Small intestine (tissue), 7 donors: ENCODE data around the gene SEMA6B. TPM values are rescaled to one million over a fixed set of nuclear protein-coding genes. Genes with fewer than 3 reads are reported as not detected.

Source experiments
- DNase-seq, 2 donors: peaks; one replicate each; pipeline versions ENCODE4 v3.0.0 to v3.0.0-alpha.2; 2013
- FAIRE-seq: peaks from 2 replicates; lab custom pipeline; 2012; peaks lifted over from hg19 to GRCh38; lab: Jason Lieb, UNC
- H3K27ac ChIP-seq, 3 donors: one replicate each; pipeline ENCODE4 v1.5.1; 2013; ENCODE audit warnings: low read length in 2 of 3, mild to moderate bottlenecking in 2 of 3, control low read depth in 1 of 3, inconsistent platforms in 1 of 3, low read depth in 1 of 3, moderate library complexity in 1 of 3
- H3K27me3 ChIP-seq, 3 donors: one replicate each; pipeline ENCODE4 v1.6.1; 2013; ENCODE audit warnings: low read length in 3 of 3, inconsistent platforms in 1 of 3; ENCODE audit not compliant: control insufficient read depth in 3 of 3, insufficient read depth in 3 of 3
- H3K36me3 ChIP-seq, 3 donors: one replicate each; pipeline ENCODE4 v1.6.1; 2013; ENCODE audit warnings: low read length in 3 of 3, inconsistent platforms in 1 of 3, low read depth in 1 of 3, mild to moderate bottlenecking in 1 of 3, moderate library complexity in 1 of 3; ENCODE audit not compliant: control insufficient read depth in 3 of 3, insufficient read depth in 2 of 3
- H3K4me1 ChIP-seq, 3 donors: one replicate each; pipeline ENCODE4 v1.6.1; 2013; ENCODE audit warnings: low read length in 2 of 3, inconsistent platforms in 1 of 3, low read depth in 1 of 3, mild to moderate bottlenecking in 1 of 3, moderate library complexity in 1 of 3; ENCODE audit not compliant: control insufficient read depth in 3 of 3, insufficient read depth in 2 of 3
- H3K4me3 ChIP-seq, 3 donors: one replicate each; pipeline ENCODE4 v1.5.1; 2013; ENCODE audit warnings: low read length in 3 of 3, control low read depth in 1 of 3, inconsistent platforms in 1 of 3, low read depth in 1 of 3, mild to moderate bottlenecking in 1 of 3, moderate library complexity in 1 of 3
- H3K9me3 ChIP-seq, 2 donors: one replicate each; pipeline ENCODE4 v1.6.1; 2013; ENCODE audit warnings: low read depth in 1 of 2, low read length in 1 of 2; ENCODE audit not compliant: control insufficient read depth in 2 of 2, insufficient read depth in 1 of 2
- WGBS, 3 donors: extraction: QIAGEN DNeasy Blood & Tissue Kit; methylation state at CpG; one replicate each; pipeline ENCODE4 v1.1.7; 2013; 5-methylcytosine and 5-hydroxymethylcytosine counted together
- polyA plus RNA-seq, 4 donors: library from polyadenylated mRNA; stranded (reverse) in 3 of 4; unstranded in 1 of 4; fragments of 200-250 nt in 3 of 4; fragments of 120-200 nt in 1 of 4; gene quantifications; one replicate each; pipeline versions ENCODE4 v1.2.1 to v1.2.3, GENCODE V29; 2013
- donor health status: healthy with polysubstance abuse.
- donor health status: control.
- donor health status: control.
- donor health status: Bipolar disorder and iron deficiency.
- donor health status: healthy.

The SEMA6B gene
- polyA plus RNA-seq, 4 donors = 0.22 to 6.0 (median 2.0) TPM

DNA sequence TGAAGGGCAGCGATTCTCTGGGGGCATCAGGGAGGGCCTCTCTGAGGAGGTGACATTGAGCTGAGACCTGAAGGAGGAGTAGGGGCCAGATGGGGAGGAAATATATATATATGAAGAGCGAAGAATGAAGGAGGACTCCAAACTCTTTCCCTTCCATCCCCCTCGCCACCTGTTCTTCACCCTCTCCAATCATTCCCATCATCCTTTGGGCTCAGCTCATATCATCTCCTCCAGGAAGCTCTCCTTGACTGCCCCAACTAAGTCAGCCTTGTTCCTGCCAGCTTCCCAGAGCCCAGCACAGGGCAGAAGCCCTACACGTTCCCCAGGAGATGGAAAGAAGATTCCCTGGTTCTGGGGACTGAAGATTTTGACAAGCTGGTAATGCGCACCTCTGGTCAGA is 33.0 kb upstream of the SEMA6B start:
- Histone ChIP-seq H3K9me3 (no peaks in the 10 kb centered on the region), H3K27me3 (peaks cover 4 to 38% (median 10%) of the 10 kb centered on the region in 3 donors), H3K27ac (no peak overlapping the region), H3K4me3 (no peak overlapping the region), H3K4me1 (peaks cover 0 to 2% (median 0%) of the 10 kb centered on the region in 3 donors), H3K36me3 (no peaks in the 10 kb centered on the region)
- DNase-seq (no peak), FAIRE-seq (no peak)
- 73 to 79% (median 76%) methylated on average over 5 of the region's 5 CpGs for WGBS, 3 donors

DNA sequence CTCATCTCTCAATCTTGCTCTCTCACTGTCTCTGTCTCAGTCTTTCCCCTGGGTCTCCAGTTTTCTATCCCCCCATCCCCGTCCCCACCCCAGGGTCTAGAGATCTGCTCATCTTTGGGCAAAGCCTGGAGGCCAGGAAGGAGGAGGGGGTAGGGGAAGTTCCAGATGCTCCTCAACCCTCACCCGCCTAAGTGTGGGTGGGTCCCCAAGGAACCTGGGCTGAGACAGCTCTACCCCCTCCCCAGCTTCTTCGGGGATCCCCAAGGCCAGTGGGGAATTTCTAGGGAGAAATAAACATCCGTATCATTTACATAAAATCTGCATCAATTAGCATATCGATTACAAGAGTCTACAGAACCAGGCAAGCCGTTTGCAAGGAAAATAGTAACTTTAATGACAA is 31.8 kb upstream of the SEMA6B start:
- no peaks in the 10 kb centered on the region for H3K4me1 ChIP-seq
- H3K27me3 ChIP-seq = peaks cover 4 to 40% (median 6%) of the 10 kb centered on the region in 3 donors
- FAIRE-seq = no peak
- H3K4me3 ChIP-seq = no peak overlapping the region
- H3K27ac ChIP-seq = no peak overlapping the region
- H3K36me3 ChIP-seq = no peaks in the 10 kb centered on the region
- 35 to 39% (median 36%) methylated on average over 6 of the region's 6 CpGs for WGBS, 3 donors
- H3K9me3 ChIP-seq = no peaks in the 10 kb centered on the region
- DNase-seq = no peak

DNA sequence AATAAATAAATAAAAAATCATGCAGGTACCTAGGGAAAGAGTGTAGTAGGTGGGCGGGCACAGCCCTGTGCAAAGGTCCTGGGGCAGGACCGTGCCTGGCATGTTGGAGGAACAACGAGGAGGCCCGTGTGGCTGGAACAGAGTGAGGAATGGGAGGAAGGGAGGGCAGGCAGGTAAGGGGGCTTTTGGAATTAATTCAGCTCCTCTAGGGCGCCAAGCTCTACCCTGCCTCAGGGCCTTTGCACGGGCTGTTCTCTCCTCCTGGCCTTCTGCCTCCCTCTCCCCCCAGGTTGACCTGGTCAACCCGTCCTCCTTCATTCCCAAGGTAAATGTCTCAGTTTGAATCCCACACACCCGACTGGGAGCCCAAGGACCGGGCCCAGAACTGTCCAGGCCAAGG is 31.1 kb upstream of the SEMA6B start:
- Histone ChIP-seq H3K27ac (no peak overlapping the region), H3K4me1 (no peaks in the 10 kb centered on the region), H3K9me3 (no peaks in the 10 kb centered on the region), H3K4me3 (no peak overlapping the region), H3K36me3 (no peaks in the 10 kb centered on the region), H3K27me3 (peaks cover 4 to 39% (median 8%) of the 10 kb centered on the region in 3 donors)
- 70 to 83% (median 75%) methylated on average over 9 of the region's 9 CpGs for WGBS, 3 donors
- DNase-seq (no peak), FAIRE-seq (no peak)

DNA sequence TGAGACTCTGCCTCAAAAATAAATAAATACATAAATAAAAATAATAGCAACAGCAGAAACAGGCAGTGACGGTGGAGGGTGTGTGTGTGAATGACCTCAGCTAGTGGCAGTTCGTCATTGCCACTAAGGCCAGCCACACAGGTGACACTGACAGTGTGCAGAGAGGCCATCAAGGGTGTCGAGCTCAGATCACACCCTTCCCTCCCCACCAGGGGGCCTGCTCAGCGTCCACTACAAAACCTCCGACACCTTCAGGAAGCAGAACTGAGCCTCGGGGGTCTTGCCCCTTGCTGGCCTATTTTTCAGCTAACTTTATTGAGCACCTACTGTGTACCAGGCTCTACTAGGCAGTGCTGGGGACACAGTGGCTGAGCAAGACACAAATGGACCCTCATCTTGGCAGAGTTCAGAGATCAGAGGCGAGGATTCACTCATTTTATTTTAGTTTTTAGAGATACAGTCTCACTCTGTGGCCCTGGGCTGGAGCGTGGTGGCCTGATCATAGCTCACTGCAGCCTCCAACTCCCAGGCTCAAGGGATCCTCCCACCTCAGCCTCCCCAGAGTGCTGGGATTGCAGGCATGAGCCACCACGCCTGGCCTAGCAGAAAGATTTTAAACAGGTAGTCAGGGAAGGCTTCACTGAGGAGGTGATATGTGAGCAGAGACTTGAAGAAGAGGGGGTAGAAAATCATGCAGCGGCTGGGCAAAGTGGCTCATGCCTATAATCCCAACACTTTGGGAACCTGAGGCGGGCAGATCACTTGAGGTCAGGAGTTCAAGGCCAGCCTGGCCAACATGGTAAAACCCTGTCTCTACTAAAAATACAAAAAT is 30.3 kb upstream of the SEMA6B start:
- DNase-seq = no peak
- Histone ChIP-seq H3K36me3 (no peaks in the 10 kb centered on the region), H3K4me1 (no peaks in the 10 kb centered on the region), H3K27me3 (peaks cover 4 to 46% (median 12%) of the 10 kb centered on the region in 3 donors), H3K9me3 (no peaks in the 10 kb centered on the region), H3K4me3 (no peak overlapping the region), H3K27ac (no peak overlapping the region)
- WGBS, 3 donors = 37 to 51% (median 39%) methylated on average over 11 of the region's 11 CpGs
- FAIRE-seq = no peak

DNA sequence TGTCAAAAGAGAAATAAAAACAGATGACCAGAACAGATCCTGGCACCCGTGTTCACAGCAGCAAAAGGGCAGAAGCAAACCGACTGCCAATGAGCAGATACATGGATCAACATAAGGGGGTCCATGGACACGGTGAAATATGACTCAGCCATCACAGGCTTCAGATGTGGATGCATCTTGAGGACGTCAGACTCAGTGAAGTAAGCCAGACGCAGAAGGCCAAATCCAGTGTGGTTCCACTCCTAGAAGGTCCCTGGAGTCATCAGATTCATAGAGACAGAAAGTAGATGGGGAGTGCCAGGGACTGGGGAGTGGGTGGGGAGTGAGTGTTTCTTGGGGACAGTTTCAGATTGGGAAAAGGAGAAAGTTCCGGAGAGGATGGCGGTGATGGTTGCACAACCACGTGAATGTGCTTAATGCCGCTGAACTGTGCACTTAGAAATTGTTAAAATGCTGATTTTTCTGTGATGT is 28.8 kb upstream of the SEMA6B start:
- H3K9me3 ChIP-seq = no peaks in the 10 kb centered on the region
- peaks cover 0 to 6% (median 0%) of the 10 kb centered on the region in 3 donors for H3K4me1 ChIP-seq
- DNase-seq (no peak), FAIRE-seq (no peak)
- no peaks in the 10 kb centered on the region for H3K36me3 ChIP-seq
- 55 to 65% (median 61%) methylated on average over 9 of the region's 9 CpGs for WGBS, 3 donors
- H3K4me3 ChIP-seq = no peak overlapping the region
- H3K27me3 ChIP-seq = peaks cover 5 to 57% (median 17%) of the 10 kb centered on the region in 3 donors
- no peak overlapping the region for H3K27ac ChIP-seq

DNA sequence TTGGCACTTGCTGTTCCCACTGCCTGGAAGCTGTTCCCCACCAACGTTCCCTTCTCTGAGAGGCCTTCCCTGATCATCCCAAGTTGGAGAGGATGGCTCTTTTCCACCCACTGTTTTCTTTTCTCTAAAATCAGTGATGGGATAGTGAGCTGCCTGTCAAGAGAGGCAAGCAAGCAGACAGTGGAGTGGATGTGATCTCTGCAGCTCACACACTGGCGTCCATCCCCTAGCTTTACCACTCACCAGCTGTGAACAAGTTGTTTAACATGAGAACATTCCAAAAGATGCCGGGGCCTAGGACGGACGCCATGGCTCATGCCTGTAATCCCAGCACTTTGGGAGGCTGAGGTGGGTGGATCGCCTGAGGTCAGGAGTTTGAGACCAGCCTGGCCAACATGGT is 28.0 kb upstream of the SEMA6B start:
- Histone ChIP-seq H3K9me3 (no peaks in the 10 kb centered on the region), H3K27me3 (peaks cover 10 to 56% (median 18%) of the 10 kb centered on the region in 3 donors), H3K4me1 (peaks cover 0 to 6% (median 0%) of the 10 kb centered on the region in 3 donors), H3K36me3 (no peaks in the 10 kb centered on the region), H3K4me3 (no peak overlapping the region), H3K27ac (no peak overlapping the region)
- DNase-seq = no peak
- FAIRE-seq = no peak
- 78 to 81% (median 80%) methylated on average over 6 of the region's 6 CpGs for WGBS, 3 donors

DNA sequence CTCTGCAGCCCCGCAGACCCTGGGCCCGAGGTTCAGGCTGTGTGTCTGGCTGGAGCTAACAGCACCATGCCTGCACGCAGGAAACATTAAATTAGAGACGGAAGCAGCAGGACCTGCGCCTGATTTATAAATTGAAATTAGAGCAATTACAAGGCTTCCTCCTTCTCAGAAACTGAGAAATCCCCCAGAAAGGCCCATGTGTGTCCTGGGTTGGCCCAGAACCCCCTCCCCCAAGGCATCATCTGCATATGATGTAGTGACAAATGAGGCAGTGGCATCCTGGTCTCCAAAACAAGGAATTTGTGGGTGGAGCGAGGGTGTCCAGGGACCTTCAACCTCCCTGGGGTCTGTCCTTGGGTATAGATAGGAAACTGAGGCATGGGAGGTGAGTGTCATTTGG is 27.2 kb upstream of the SEMA6B start:
- no peaks in the 10 kb centered on the region for H3K9me3 ChIP-seq
- H3K36me3 ChIP-seq = no peaks in the 10 kb centered on the region
- no peak overlapping the region for H3K27ac ChIP-seq
- peaks cover 0 to 6% (median 0%) of the 10 kb centered on the region in 3 donors for H3K4me1 ChIP-seq
- WGBS, 3 donors = 67 to 80% (median 73%) methylated on average over 6 of the region's 6 CpGs
- DNase-seq (no peak), FAIRE-seq (no peak)
- no peak overlapping the region for H3K4me3 ChIP-seq
- H3K27me3 ChIP-seq = peaks cover 16 to 63% (median 24%) of the 10 kb centered on the region in 3 donors

DNA sequence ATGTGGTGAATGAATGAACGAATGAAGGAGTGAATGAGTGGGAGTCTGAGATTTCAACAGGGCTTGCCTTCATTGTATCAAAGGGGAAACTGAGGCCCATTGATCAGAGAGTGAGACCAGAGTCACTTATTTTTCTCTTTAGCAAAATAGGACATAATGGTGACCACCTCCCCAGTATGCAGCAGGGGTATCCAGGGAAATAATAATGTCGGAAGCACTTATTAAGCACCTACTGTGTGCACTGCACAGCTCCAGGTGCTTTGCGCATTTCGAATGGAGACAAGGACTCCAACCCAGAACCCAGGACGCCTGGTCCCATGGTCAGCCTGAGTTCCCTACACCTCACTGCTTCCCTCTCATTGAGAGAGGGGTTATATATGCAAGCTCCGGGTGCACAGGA is 26.8 kb upstream of the SEMA6B start:
- WGBS, 3 donors = 70 to 75% (median 71%) methylated on average over 6 of the region's 6 CpGs
- no peak overlapping the region for H3K4me3 ChIP-seq
- H3K27ac ChIP-seq = no peak overlapping the region
- FAIRE-seq (no peak), DNase-seq (no peak)
- H3K36me3 ChIP-seq = no peaks in the 10 kb centered on the region
- no peaks in the 10 kb centered on the region for H3K9me3 ChIP-seq
- H3K27me3 ChIP-seq = peaks cover 21 to 60% (median 24%) of the 10 kb centered on the region in 3 donors
- peaks cover 0 to 6% (median 0%) of the 10 kb centered on the region in 3 donors for H3K4me1 ChIP-seq
